Renal cortical epithelial cell (primary cell): ENCODE data around the gene MIGA2. TPM values are rescaled to one million over a fixed set of nuclear protein-coding genes. Genes with fewer than 3 reads are reported as not detected.
"Not testable (repeated sequence)": the region's sequence is repeated elsewhere in the genome, so short reads cannot be mapped to it uniquely, and the experiment has no call there.

Experiments used
- DNase-seq: peaks from one replicate; pipeline ENCODE4 v3.0.0-alpha.2; 2011; ENCODE audit warnings: low read depth
- total RNA-seq: library from RNA; depleted of rRNA; stranded (reverse); fragments of >200 nt; gene quantifications from 2 replicates; pipeline ENCODE4 v1.2.3, GENCODE V29; 2014

The MIGA2 gene
- total RNA-seq, 1 donor from 2014 or later = 26.0 TPM

DNA sequence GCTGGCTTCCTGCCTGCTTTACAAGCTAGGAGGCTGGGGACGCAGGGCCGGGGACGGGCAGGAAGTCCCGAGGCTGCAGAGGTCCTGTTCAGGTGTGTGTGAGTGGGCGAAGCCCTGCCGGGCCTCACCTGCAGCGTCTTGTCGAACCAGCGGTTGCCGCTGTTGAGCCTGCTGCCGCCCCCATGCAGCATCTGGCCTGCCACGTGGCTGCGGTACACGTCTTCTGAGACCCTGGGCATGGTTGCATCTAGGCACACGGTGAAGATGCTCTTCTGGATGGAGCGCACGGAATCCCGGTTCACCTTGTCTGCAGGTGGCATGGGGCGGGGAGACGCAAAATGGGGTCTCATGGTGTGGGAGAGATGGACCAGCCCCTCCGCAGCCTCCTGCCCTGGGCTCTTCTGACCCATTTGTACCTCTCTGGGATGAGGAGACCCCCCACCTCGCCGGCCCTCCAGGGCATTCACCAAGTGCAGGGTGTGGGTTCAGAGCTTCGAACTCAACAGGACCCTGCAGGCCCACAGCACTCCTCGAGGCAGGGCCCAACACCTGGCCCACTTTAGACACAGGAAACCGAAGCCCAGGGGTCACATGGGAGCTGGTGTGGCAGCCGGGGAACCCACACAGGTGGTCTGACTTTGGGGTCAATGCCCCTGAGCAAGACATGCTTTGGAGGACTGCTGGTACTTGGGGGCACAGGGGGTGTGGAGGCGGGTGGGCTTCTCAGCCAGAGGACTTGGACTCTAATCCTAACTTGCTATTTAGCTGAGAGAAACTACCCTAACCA lies 64.2 kb downstream of the MIGA2 start:
- DNase-seq = no peak

GRCh38 chr9:129101279-129101678 lies 64.9 kb downstream of the MIGA2 start:
- no peak for DNase-seq

GRCh38 chr9:129102095-129102525 lies 65.7 kb downstream of the MIGA2 start:
- no peak for DNase-seq

GRCh38 chr9:129102791-129103594 lies 66.6 kb downstream of the MIGA2 start:
- DNase-seq = no peak

DNA sequence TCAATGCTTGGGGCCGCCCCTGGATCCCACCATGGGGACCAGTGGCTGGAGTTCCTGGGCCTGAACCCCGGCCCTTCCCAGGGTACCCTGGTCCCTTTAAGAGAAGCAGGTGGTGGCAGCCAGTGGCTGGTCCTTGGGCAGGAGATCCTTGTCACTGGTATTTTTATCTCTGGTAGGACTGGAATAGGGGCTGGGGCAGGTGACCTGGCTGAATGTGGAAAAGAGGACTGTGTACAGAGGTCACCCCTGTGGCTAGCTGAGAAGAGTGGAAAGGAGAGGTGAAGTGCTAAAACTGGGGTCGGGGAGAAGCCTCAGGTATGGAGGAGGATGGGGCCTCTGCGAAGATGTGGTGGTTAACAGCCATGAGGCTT lies 67.2 kb downstream of the MIGA2 start:
- DNase-seq = no peak

- no peak for DNase-seq
Measured at GRCh38 chr9:129104051-129104450, 67.6 kb downstream of the MIGA2 start.

GRCh38 chr9:129105857-129106694 lies 69.7 kb downstream of the MIGA2 start:
- no peak for DNase-seq

- no peak for DNase-seq
Measured at GRCh38 chr9:129107651-129108050, 71.2 kb downstream of the MIGA2 start.

DNA sequence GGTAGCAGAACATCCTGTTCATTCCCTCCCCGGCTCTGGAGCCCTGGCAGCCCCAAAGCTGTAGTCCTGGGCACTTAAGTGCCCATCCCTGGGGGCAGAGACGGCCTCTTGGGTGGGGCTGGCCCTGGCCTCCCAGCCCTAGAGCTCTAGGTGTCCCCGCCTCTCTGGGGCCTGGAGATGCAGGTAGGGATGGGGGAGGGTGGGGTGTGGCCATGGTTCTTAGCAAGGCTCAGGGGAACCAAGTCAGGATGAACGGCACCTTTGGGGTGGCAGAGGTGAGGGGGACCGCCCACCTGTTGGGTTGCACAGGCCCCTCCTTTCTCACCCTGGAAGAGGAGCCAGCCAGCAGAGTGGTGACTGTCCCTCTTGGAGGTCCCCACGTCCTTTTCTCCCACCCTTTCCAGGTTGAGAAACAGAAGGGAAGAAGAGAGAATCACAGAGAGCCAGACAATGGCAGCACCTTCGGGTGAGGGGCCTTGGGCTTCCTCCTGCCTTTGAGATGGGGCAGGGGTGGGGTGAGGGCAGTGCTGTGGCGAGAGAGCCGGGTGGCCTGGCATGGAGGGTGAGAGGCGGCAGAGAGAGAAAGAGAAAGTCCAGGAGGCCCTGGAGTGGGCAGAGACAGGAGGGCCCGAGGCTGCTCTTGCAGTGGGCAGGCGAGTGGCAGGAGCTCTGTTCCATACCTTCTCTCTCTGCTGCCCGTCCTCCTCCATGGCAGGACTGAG lies 71.8 kb downstream of the MIGA2 start:
- DNase-seq = no peak

DNA sequence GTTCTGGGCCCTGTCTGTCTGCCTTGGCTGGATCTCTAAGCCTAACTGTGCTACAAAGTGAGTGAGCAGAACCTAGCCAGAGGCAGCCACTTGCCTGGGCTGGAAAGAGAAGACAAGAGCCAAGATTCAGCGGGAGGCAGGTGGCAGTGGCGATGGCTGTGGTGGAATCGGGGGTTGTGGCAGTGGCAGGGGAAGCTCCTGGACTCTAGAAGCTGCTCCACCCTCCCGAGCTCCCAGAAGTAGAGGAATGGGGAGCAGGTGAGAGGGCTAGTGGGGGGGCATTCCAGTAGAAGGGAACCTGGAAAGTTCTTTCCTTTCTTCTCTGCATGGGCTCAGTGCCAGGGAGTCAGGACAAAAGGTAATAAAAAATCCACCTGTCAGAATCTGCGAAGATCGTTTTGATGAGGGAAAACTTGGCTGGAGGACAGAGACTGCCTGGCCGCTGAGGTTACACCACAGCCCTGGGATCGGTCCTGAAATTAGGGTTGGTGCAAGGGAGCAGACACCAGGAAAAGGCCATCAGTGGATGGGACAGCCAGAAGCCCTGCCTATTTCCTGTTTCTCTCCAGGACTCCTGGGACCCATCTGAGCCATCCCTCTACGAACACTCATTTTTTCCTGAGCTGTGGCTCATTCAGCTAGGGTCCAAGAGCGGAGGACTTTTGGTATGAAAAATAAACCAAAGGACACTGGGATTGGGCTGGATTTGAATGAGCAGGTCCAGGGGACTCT lies 72.5 kb downstream of the MIGA2 start:
- no peak for DNase-seq

DNA sequence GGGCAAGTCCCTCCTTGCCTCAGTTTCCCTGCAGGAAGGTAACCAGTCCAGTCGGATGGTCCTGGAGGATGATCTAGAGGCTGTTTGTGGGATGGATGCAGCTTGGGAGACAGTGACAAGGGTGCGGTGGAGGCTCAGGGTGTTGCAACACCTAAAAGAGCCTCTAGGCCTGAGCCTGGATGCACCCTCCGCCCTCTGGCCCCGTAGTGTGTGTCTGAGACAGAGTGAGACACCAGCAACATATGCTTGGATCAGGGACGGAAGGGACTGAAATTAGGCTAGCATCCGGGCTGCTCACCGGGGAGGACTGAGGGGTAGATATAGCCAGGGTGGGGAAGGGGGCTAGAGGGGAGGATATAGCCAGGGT lies 73.1 kb downstream of the MIGA2 start:
- DNase-seq = no peak

GRCh38 chr9:129109952-129110739 lies 73.7 kb downstream of the MIGA2 start:
- no peak for DNase-seq

- DNase-seq = peak; percentile 77
Measured at GRCh38 chr9:129110740-129111527, 74.5 kb downstream of the MIGA2 start, which contains the start of the genes CRAT and PTPA. CRAT (minus strand) TSS chr9:129110793; CDS start chr9:129110509, 284 bp downstream. PTPA (plus strand) TSS chr9:129111415; CDS start chr9:129111601, 186 bp downstream.

DNA sequence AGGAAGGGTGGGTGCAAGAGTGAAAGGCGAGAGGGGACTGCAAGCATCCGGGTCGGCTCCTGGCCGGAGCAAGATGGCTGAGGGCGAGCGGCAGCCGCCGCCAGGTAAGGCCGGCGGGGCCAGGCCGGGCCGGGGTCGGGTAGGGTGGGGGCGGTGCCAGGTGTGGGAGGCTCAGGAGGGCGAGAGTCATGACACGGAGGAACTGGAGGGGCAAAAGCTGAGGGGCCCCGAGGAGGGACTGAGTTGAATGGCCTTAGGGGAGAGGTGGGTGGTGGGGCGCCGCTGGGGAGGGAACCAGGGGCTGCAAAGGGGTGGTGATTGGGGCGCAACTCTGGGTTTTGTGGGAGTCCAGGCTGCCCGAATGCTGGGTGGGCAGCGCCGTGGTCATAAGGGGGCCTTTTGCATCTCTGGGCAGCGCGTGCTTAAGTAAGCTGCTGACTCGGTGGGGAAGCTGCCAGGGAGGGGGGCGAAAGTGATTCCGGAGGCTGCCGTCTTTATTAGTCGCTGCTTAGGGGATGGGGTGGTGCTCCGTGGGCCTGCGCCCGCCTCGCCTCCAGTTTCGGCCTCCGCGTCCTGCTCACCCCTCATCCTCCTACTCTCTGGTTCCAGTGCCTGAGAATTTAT lies 75.2 kb downstream of the MIGA2 start:
- DNase-seq = no peak

DNA sequence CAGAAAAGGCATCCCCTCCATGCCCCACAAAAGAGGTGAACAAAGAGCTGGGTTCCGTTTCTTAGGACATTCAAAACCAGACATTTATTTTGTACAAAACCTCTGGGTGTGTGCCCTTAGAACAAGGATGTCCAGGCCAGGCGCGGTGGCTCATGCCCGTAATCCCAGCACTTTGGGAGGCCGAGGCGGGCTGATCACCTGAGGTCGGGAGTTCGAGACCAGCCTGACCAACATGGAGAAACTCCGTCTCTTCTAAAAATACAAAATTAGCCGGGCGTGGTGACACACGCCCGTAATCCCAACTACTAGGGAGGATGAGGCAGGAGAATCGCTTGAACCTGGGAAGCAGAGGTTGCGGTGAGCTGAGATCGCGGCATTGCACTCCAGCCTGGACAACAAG lies 76.1 kb downstream of the MIGA2 start:
- not testable (repeated sequence) for DNase-seq

GRCh38 chr9:129113645-129114304 lies 77.3 kb downstream of the MIGA2 start:
- DNase-seq = no peak

GRCh38 chr9:129118799-129119198 lies 82.4 kb downstream of the MIGA2 start:
- no peak for DNase-seq

DNA sequence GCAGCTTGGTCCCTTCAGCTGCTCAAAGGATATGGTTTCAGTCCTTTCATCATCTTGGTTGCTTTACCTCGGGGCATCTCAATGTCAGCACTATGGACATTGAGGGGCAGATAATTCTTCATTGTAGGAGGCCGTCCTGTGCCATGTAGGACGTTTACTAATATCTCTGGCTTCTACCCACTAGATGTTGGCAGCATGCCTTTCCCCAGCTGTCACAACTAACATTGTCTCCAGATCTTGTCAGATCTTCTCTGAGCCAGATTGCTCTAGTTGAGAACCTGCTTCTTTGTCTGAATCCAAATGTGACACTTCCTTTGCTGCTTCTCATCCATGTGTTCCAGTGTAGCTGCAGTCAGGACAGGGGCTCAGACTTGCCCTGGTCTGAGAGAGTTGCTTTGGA lies 85.1 kb downstream of the MIGA2 start:
- DNase-seq = no peak
